HCT116 (cell line): Measurements from ENCODE around the gene PEX19. TPM values are rescaled to one million over a fixed set of nuclear protein-coding genes. Genes with fewer than 3 reads are reported as not detected.

Experiments
- ATAC-seq: fragments of 200-7000 bp; cut with Tn5 transposase; 2 replicates; pipeline ENCODE4 v1.9.1; 2020; ENCODE audit warnings: mild to moderate bottlenecking, moderate library complexity
- BruUV-seq: library from RNA; stranded (reverse); fragments of 400-500 nt; replicated peaks from 2 replicates; lab custom pipeline; 2021; lab: Mats Ljungman, UMichigan
- CTCF ChIA-PET: fragments of 300-600 bp; sonication (Branson Sonifier 250); formaldehyde crosslinking; loops from one replicate; lab custom pipeline; 2021; ENCODE audit warnings: antibody characterized with exemption; lab: Charles Lee
- POLR2A ChIA-PET: fragments of 300-600, 350-600 bp; sonication (Branson Sonifier 250); formaldehyde crosslinking; loops from one replicate; lab custom pipeline; 2021; ENCODE audit warnings: antibody characterized with exemption; lab: Charles Lee
- RAD21 ChIA-PET, 2 experiments: fragments of 300-600 bp; sonication (Branson Sonifier 250); formaldehyde crosslinking; loops; one replicate each; lab custom pipeline; 2023; ENCODE audit warnings: low total read pairs in 2 of 2; ENCODE audit not compliant: uncharacterized antibody in 2 of 2, unreplicated experiment in 2 of 2, low non-redundant PET in 1 of 2; lab: Charles Lee
- DNase-seq: peaks from one replicate; pipeline ENCODE4 v3.0.0-alpha.2; 2010; ENCODE audit warnings: low read depth, low spot score
- H2AFZ ChIP-seq: fragments of 200-600 bp; shearing (Covaris generic), sonication (generic); 2 replicates; pipeline ENCODE4 v1.6.1; 2017; ENCODE audit warnings: low read depth, mixed run types, mixed read lengths, antibody characterized with exemption, low read length; ENCODE audit not compliant: poor library complexity, severe bottlenecking
- H3K27ac ChIP-seq: 2 replicates; pipeline ENCODE4 v1.5.1; 2012; ENCODE audit warnings: low read depth, low read length
- H3K27me3 ChIP-seq: fragments of 200-600 bp; sonication (generic); 2 replicates; pipeline ENCODE4 v1.6.1; 2016; ENCODE audit warnings: mixed run types, low read length, mixed read lengths; ENCODE audit not compliant: insufficient read depth
- H3K36me3 ChIP-seq, 2 experiments: fragments of 200-500 bp in 1 of 2; fragments of 200-600 bp in 1 of 2; sonication (Bioruptor generic) in 1 of 2; sonication (generic) in 1 of 2; 2 replicates each; pipeline versions ENCODE4 v1.5.1 to v1.6.1; 2014 to 2016; ENCODE audit warnings: low read length in 2 of 2, inconsistent platforms in 1 of 2, mixed read lengths in 1 of 2, mixed run types in 1 of 2; ENCODE audit not compliant: insufficient read depth in 2 of 2, control insufficient read depth in 1 of 2
- H3K4me1 ChIP-seq, 2 experiments: fragments of 200-600 bp in 1 of 2; sonication (generic) in 1 of 2; 2 replicates each; pipeline versions ENCODE4 v1.5.1 to v1.6.1; 2012 to 2017; ENCODE audit warnings: low read length in 2 of 2, inconsistent platforms in 1 of 2, mild to moderate bottlenecking in 1 of 2, mixed read lengths in 1 of 2, mixed run types in 1 of 2, moderate library complexity in 1 of 2; ENCODE audit not compliant: insufficient read depth in 2 of 2, control insufficient read depth in 1 of 2
- H3K4me2 ChIP-seq: fragments of 200-600 bp; sonication (generic); 2 replicates; pipeline ENCODE4 v1.6.1; 2017; ENCODE audit warnings: mixed run types, low read length, mixed read lengths
- H3K4me3 ChIP-seq, 2 experiments: fragments of 200-600 bp in 1 of 2; sonication (generic) in 1 of 2; replicated peaks in 1 of 2; 2 replicates each; pipeline ENCODE4 v1.5.1; 2011 to 2016; ENCODE audit warnings: low read length in 2 of 2, control low read depth in 1 of 2, low read depth in 1 of 2, mild to moderate bottlenecking in 1 of 2, mixed read lengths in 1 of 2, mixed run types in 1 of 2
- H3K79me2 ChIP-seq: fragments of 200-600 bp; sonication (generic); 2 replicates; pipeline ENCODE4 v1.6.1; 2017; ENCODE audit warnings: mild to moderate bottlenecking, mixed run types, low read length, moderate library complexity, mixed read lengths; ENCODE audit not compliant: insufficient read depth
- H3K9ac ChIP-seq: fragments of 200-600 bp; sonication (generic); 2 replicates; pipeline ENCODE4 v1.6.1; 2016; ENCODE audit warnings: low read length, mixed read lengths
- H3K9me2 ChIP-seq: fragments of 200-600 bp; sonication (generic), shearing (Covaris generic); 2 replicates; pipeline ENCODE4 v1.6.1; 2017; ENCODE audit warnings: mixed run types, mild to moderate bottlenecking, moderate library complexity; ENCODE audit not compliant: insufficient read depth
- H3K9me3 ChIP-seq, 2 experiments: fragments of 200-500 bp in 1 of 2; fragments of 200-600 bp in 1 of 2; sonication (Bioruptor generic) in 1 of 2; sonication (generic) in 1 of 2; 2 replicates each; pipeline ENCODE4 v1.6.1; 2014 to 2017; ENCODE audit warnings: low read length in 2 of 2, mixed read lengths in 2 of 2, inconsistent platforms in 1 of 2, low read depth in 1 of 2, mild to moderate bottlenecking in 1 of 2, mixed run types in 1 of 2, moderate library complexity in 1 of 2; ENCODE audit not compliant: control insufficient read depth in 1 of 2, insufficient read depth in 1 of 2
- H4K20me1 ChIP-seq: fragments of 200-600 bp; sonication (generic), shearing (Covaris generic); 2 replicates; pipeline ENCODE4 v1.6.1; 2017; ENCODE audit warnings: mixed run types, mild to moderate bottlenecking, moderate library complexity; ENCODE audit not compliant: insufficient read depth
- ATF3 ChIP-seq: IDR thresholded peaks from 2 replicates; pipeline ENCODE4 v1.6.1; 2012
- CBX3 ChIP-seq: IDR thresholded peaks from 2 replicates; pipeline ENCODE4 v1.6.1; 2012; ENCODE audit warnings: low read depth
- CEBPB ChIP-seq: IDR thresholded peaks from 2 replicates; pipeline ENCODE4 v1.6.1; 2012; ENCODE audit warnings: low read depth
- CTCF ChIP-seq, 3 experiments: fragments of 200-600 bp in 1 of 3; sonication (generic) in 1 of 3; IDR thresholded peaks in 2 of 3; conservative IDR thresholded peaks in 1 of 3; 2 replicates each; pipeline ENCODE4 v1.5.1; 2012 to 2017; ENCODE audit warnings: low read depth in 2 of 3, low read length in 2 of 3, antibody characterized with exemption in 1 of 3, borderline replicate concordance in 1 of 3, control low read depth in 1 of 3, mild to moderate bottlenecking in 1 of 3, mixed read lengths in 1 of 3, mixed run types in 1 of 3, moderate library complexity in 1 of 3; ENCODE audit not compliant: insufficient read depth in 1 of 3
- ELF1 ChIP-seq: IDR thresholded peaks from 2 replicates; pipeline ENCODE4 v1.6.1; 2012; ENCODE audit warnings: low read depth, borderline replicate concordance
- EZH2 ChIP-seq: fragments of 200-600 bp; sonication (generic); IDR thresholded peaks from 2 replicates; pipeline ENCODE4 v1.6.1; 2017; ENCODE audit warnings: antibody characterized with exemption, mixed run types
- EZH2phosphoT487 ChIP-seq: fragments of 200-600 bp; IDR thresholded peaks from 2 replicates; pipeline ENCODE4 v1.6.1; 2018; ENCODE audit warnings: antibody characterized with exemption, borderline replicate concordance
- JUND ChIP-seq: IDR thresholded peaks from 2 replicates; pipeline ENCODE4 v1.6.1; 2012
- MAX ChIP-seq: IDR thresholded peaks from 2 replicates; pipeline ENCODE4 v1.6.1; 2012
- POLR2A ChIP-seq: IDR thresholded peaks from 2 replicates; pipeline ENCODE4 v1.7.0; 2011; ENCODE audit warnings: borderline replicate concordance; ENCODE audit not compliant: insufficient read depth, insufficient read length; ENCODE audit errors: extremely low read depth
- REST ChIP-seq: IDR thresholded peaks from 2 replicates; pipeline ENCODE4 v1.6.1; 2012; ENCODE audit warnings: low read depth
- SIN3A ChIP-seq: IDR thresholded peaks from 2 replicates; pipeline ENCODE4 v1.6.1; 2012; ENCODE audit warnings: low read depth
- SP1 ChIP-seq: IDR thresholded peaks from 2 replicates; pipeline ENCODE4 v1.6.1; 2012; ENCODE audit warnings: low read depth
- SRF ChIP-seq: IDR thresholded peaks from 2 replicates; pipeline ENCODE4 v1.6.1; 2012; ENCODE audit warnings: low read depth
- TCF7L2 ChIP-seq: IDR thresholded peaks from 2 replicates; pipeline ENCODE4 v1.7.0; 2011; ENCODE audit warnings: borderline replicate concordance, inconsistent platforms; ENCODE audit not compliant: insufficient read depth, insufficient read length; ENCODE audit errors: extremely low read depth
- YY1 ChIP-seq: IDR thresholded peaks from 2 replicates; pipeline ENCODE4 v1.6.1; 2011; ENCODE audit warnings: low read length, low read depth, moderate library complexity, mild to moderate bottlenecking; ENCODE audit not compliant: insufficient replicate concordance; ENCODE audit errors: extremely low read depth
- ZFX ChIP-seq: fragments of 450-650 bp; IDR thresholded peaks from 2 replicates; pipeline ENCODE4 v1.6.1; 2017
- ZNF274 ChIP-seq: fragments of 200-500 bp; sonication (Bioruptor generic); IDR thresholded peaks from 2 replicates; pipeline ENCODE4 v1.6.1; 2014; ENCODE audit warnings: mild to moderate bottlenecking, low read depth, low read length, inconsistent platforms
- intact Hi-C: fragments of 100-400 bp; cut with micrococcal nuclease; formaldehyde crosslinking; loops from 2 replicates; pipeline ENCODE4 v1.10.0; 2022
- total RNA-seq: library from RNA; stranded (reverse); gene quantifications from one replicate; pipeline ENCODE4 v1.2.1, GENCODE V29; 2021; ENCODE audit not compliant: unreplicated experiment
- TF ChIP-seq, protein P1 (sequence below): IDR thresholded peaks from 2 replicates; pipeline ENCODE4 v1.6.1; 2011; ENCODE audit warnings: mild to moderate bottlenecking, low read length, moderate library complexity; ENCODE audit not compliant: insufficient replicate concordance; ENCODE audit errors: extremely low read depth

Gene PEX19
- total RNA-seq, 1 experiment from 2014 or later, result 35.9 TPM

GRCh38 chr1:160239582-160240299, 45.2 kb downstream of the PEX19 start:
- ChIA-PET POLR2A (no interaction called here), CTCF (interaction anchor here (0.5 to 1.6 kb wide), 2 partner anchors 10 to 12 kb away, joined by 5 to 6 read pairs; no protein-coding TSS in a partner anchor), RAD21 (no interaction called here)
- DNase-seq (no peak), ATAC-seq (no peak)
- Histone ChIP-seq H3K9me3 (no peaks in the 10 kb centered on the region), H3K9ac (no peak overlapping the region), H3K4me2 (no peak overlapping the region), H2AFZ (no peak overlapping the region), H3K79me2 (peaks cover 8% of the 10 kb centered on the region; the same call in 1 of the 2 replicates), H3K27me3 (no peaks in the 10 kb centered on the region), H3K4me3 (no peak overlapping the region), H3K27ac (no peak overlapping the region), H4K20me1 (no peaks in the 10 kb centered on the region), H3K36me3 (peaks cover 30 to 31% of the 10 kb centered on the region in 2 experiments; a peak in 3 of 4 replicates), H3K4me1 (no peaks in the 10 kb centered on the region), H3K9me2 (no peaks in the 10 kb centered on the region)
- intact Hi-C loops, result no loop called here
- TSS peak; percentile 36 for BruUV-seq
- no peak for TF ChIP-seq ELF1
- TF ChIP-seq POLR2A, result no peak
- no peak for TF ChIP-seq SP1
- no peak for TF ChIP-seq JUND
- TF ChIP-seq EZH2phosphoT487, result no peak
- no peak for TF ChIP-seq MAX
- TF ChIP-seq ZFX, result no peak
- TF ChIP-seq, protein P1, sequence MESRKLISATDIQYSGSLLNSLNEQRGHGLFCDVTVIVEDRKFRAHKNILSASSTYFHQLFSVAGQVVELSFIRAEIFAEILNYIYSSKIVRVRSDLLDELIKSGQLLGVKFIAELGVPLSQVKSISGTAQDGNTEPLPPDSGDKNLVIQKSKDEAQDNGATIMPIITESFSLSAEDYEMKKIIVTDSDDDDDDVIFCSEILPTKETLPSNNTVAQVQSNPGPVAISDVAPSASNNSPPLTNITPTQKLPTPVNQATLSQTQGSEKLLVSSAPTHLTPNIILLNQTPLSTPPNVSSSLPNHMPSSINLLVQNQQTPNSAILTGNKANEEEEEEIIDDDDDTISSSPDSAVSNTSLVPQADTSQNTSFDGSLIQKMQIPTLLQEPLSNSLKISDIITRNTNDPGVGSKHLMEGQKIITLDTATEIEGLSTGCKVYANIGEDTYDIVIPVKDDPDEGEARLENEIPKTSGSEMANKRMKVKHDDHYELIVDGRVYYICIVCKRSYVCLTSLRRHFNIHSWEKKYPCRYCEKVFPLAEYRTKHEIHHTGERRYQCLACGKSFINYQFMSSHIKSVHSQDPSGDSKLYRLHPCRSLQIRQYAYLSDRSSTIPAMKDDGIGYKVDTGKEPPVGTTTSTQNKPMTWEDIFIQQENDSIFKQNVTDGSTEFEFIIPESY, result no peak
- TF ChIP-seq CEBPB, result no peak
- TF ChIP-seq SRF, result no peak
- TF ChIP-seq CTCF (IDR thresholded peaks at IDR 0.05 in 2 of 3, conservative IDR thresholded peaks at IDR 0.05 in 1 of 3; ENCODE audit: borderline replicate concordance in 1 of 3, insufficient read depth in 1 of 3, low read depth in 2 of 3, low read length in 2 of 3), result no peak
- TF ChIP-seq SIN3A, result no peak
- no peak for TF ChIP-seq YY1
- TF ChIP-seq CBX3, result no peak
- TF ChIP-seq EZH2, result no peak
- TF ChIP-seq ATF3, result no peak
- TF ChIP-seq TCF7L2, result no peak
- no peak for TF ChIP-seq REST
- no peak for TF ChIP-seq ZNF274
